HG03108 (cell line): ENCODE data around the gene MAST4.

Experiments used
- ATAC-seq: cut with Tn5 transposase; IDR thresholded peaks from one replicate; pipeline ENCODE4 v1.9.1; 2021; ENCODE audit warnings: moderate library complexity; ENCODE audit not compliant: unreplicated experiment

MAST4 gene

GRCh38 chr5:67216564-67216963 is 620.4 kb downstream of the MAST4 start:
- no peak for ATAC-seq
